Loucy (cell line): ENCODE results near the gene GFY.
A peak's percentile ranks its signal among the peaks of the same experiment; 100 is the strongest.

ENCODE experiments used
- H2AFZ ChIP-seq: fragments of 200-600 bp; sonication (generic); 2 replicates; pipeline ENCODE4 v1.6.0; 2016; ENCODE audit warnings: antibody characterized with exemption, mild to moderate bottlenecking, low read length, moderate library complexity
- H3F3A ChIP-seq: fragments of 200-600 bp; 2 replicates; pipeline ENCODE4 v1.6.0; 2016; ENCODE audit warnings: antibody characterized with exemption, low read depth, mild to moderate bottlenecking
- H3K27me3 ChIP-seq: fragments of 200-600 bp; sonication (generic); 2 replicates; pipeline ENCODE4 v1.6.1; 2014; ENCODE audit warnings: low read length, mild to moderate bottlenecking; ENCODE audit not compliant: insufficient read depth, poor library complexity, severe bottlenecking
- H3K36me3 ChIP-seq: fragments of 200-600 bp; sonication (generic); 2 replicates; pipeline ENCODE4 v1.6.1; 2016; ENCODE audit warnings: low read length; ENCODE audit not compliant: insufficient read depth
- H3K4me1 ChIP-seq: fragments of 200-600 bp; sonication (generic); 2 replicates; pipeline ENCODE4 v1.5.1; 2014; ENCODE audit warnings: low read length, mild to moderate bottlenecking; ENCODE audit not compliant: insufficient read depth, poor library complexity, severe bottlenecking
- H3K4me2 ChIP-seq: fragments of 200-600 bp; sonication (generic); 2 replicates; pipeline ENCODE4 v1.6.0; 2014; ENCODE audit warnings: antibody characterized with exemption, low read length, low read depth, mild to moderate bottlenecking; ENCODE audit not compliant: poor library complexity, severe bottlenecking
- H3K4me3 ChIP-seq: fragments of 200-600 bp; sonication (generic); 2 replicates; pipeline ENCODE4 v1.5.1; 2014; ENCODE audit warnings: low read length, mild to moderate bottlenecking, mixed read lengths; ENCODE audit not compliant: poor library complexity, severe bottlenecking
- H3K79me2 ChIP-seq: fragments of 200-600 bp; sonication (generic); 2 replicates; pipeline ENCODE4 v1.6.1; 2014; ENCODE audit warnings: low read length; ENCODE audit not compliant: insufficient read depth
- H3K9ac ChIP-seq: fragments of 200-600 bp; sonication (generic); 2 replicates; pipeline ENCODE4 v1.6.0; 2014; ENCODE audit warnings: mild to moderate bottlenecking, low read depth, low read length, moderate library complexity; ENCODE audit not compliant: poor library complexity, severe bottlenecking
- H3K9me2 ChIP-seq: fragments of 200-600 bp; sonication (generic); replicated peaks from 2 replicates; pipeline ENCODE4 v1.6.1; 2016; ENCODE audit warnings: low read depth, low read length, mixed read lengths
- H3K9me3 ChIP-seq: fragments of 200-600 bp; sonication (generic); 2 replicates; pipeline ENCODE4 v1.6.1; 2014; ENCODE audit warnings: mild to moderate bottlenecking, antibody characterized with exemption, low read length, low read depth; ENCODE audit not compliant: insufficient read depth
- H4K20me1 ChIP-seq: fragments of 200-600 bp; sonication (generic); 2 replicates; pipeline ENCODE4 v1.6.0; 2014; ENCODE audit warnings: antibody characterized with exemption, low read length, mild to moderate bottlenecking; ENCODE audit not compliant: insufficient read depth, poor library complexity, severe bottlenecking
- CTCF ChIP-seq: fragments of 200-600 bp; sonication (generic); conservative IDR thresholded peaks from 2 replicates; pipeline ENCODE4 v1.5.1; 2014; ENCODE audit warnings: mild to moderate bottlenecking, antibody characterized with exemption, low read length
- EZH2phosphoT487 ChIP-seq: fragments of 200-600 bp; IDR thresholded peaks from 2 replicates; pipeline ENCODE4 v1.6.1; 2018; ENCODE audit warnings: antibody characterized with exemption, mild to moderate bottlenecking, moderate library complexity, borderline replicate concordance

Gene GFY

GRCh38 chr19:49445997-49446396 is 20.8 kb downstream of the GFY start:
- H3K4me2 ChIP-seq, result no peak overlapping the region
- H3F3A ChIP-seq, result peaks cover 8% of the 10 kb centered on the region; the same call in 1 of the 2 replicates
- H3K9ac ChIP-seq, result no peak overlapping the region
- peaks cover 33% of the 10 kb centered on the region for H3K79me2 ChIP-seq
- no peaks in the 10 kb centered on the region; the same call in 1 of the 2 replicates for H3K36me3 ChIP-seq
- H3K27me3 ChIP-seq, result no peaks in the 10 kb centered on the region
- no peaks in the 10 kb centered on the region for H3K9me2 ChIP-seq
- no peak overlapping the region for H3K4me3 ChIP-seq
- H2AFZ ChIP-seq, result no peak overlapping the region
- TF ChIP-seq CTCF, result no peak
- TF ChIP-seq EZH2phosphoT487, result no peak
- H3K4me1 ChIP-seq, result peaks cover 20% of the 10 kb centered on the region
- peaks cover 22% of the 10 kb centered on the region for H4K20me1 ChIP-seq
- no peaks in the 10 kb centered on the region for H3K9me3 ChIP-seq

- Histone ChIP-seq H3K79me2 (peaks cover 40% of the 10 kb centered on the region), H3K9me2 (no peaks in the 10 kb centered on the region), H2AFZ (no peak overlapping the region), H3F3A (peaks cover 8% of the 10 kb centered on the region; the same call in 1 of the 2 replicates), H3K4me1 (peaks cover 19% of the 10 kb centered on the region), H3K4me3 (no peak overlapping the region), H4K20me1 (peaks cover 22% of the 10 kb centered on the region), H3K4me2 (peak overlapping the region; percentile 8), H3K27me3 (no peaks in the 10 kb centered on the region), H3K36me3 (no peaks in the 10 kb centered on the region; the same call in 1 of the 2 replicates), H3K9ac (no peak overlapping the region), H3K9me3 (no peaks in the 10 kb centered on the region)
- TF ChIP-seq EZH2phosphoT487 (no peak), CTCF (no peak)
Observed at GRCh38 chr19:49447485-49448431, 22.6 kb downstream of the GFY start.

- Histone ChIP-seq H3F3A (peaks cover 8% of the 10 kb centered on the region; the same call in 1 of the 2 replicates), H3K9me2 (no peaks in the 10 kb centered on the region), H3K4me1 (peaks cover 19% of the 10 kb centered on the region), H3K4me2 (peak overlapping the region; percentile 8), H3K79me2 (peaks cover 40% of the 10 kb centered on the region), H3K36me3 (no peaks in the 10 kb centered on the region; the same call in 1 of the 2 replicates), H3K27me3 (no peaks in the 10 kb centered on the region), H4K20me1 (peaks cover 22% of the 10 kb centered on the region), H3K9me3 (no peaks in the 10 kb centered on the region), H3K4me3 (no peak overlapping the region), H3K9ac (no peak overlapping the region), H2AFZ (no peak overlapping the region)
- TF ChIP-seq CTCF, result no peak
- no peak for TF ChIP-seq EZH2phosphoT487
Observed at GRCh38 chr19:49448432-49448786, 23.2 kb downstream of the GFY start.
